NB4 (cell line): ENCODE measurements around the gene CAMK2D.

Experiments used
- CTCF ChIP-seq: IDR thresholded peaks from one replicate; pipeline ENCODE4 v1.5.1; 2012; ENCODE audit warnings: low read depth, low read length
- POLR2A ChIP-seq: IDR thresholded peaks from 2 replicates; pipeline ENCODE4 v1.6.1; 2011; ENCODE audit warnings: mild to moderate bottlenecking; ENCODE audit not compliant: insufficient read length; ENCODE audit errors: extremely low read depth

- TF ChIP-seq CTCF (no peak), POLR2A (no peak)
These were observed 22.3 kb downstream of the CAMK2D start for GRCh38 chr4:113739197-113739596.
